Measurements from ENCODE around the gene ZFAND6.

GRCh38 chr15:80049046-80049445, 10.4 kb upstream of the ZFAND6 start:
- TF ChIP-seq POU2F2 (IDR thresholded peaks at IDR 0.05; ENCODE audit: low read depth, low read length) (no peak), POLR2A (IDR thresholded peaks at IDR 0.05; ENCODE audit: low read depth, low read length) (no peak), POLR2AphosphoS5 (IDR thresholded peaks at IDR 0.05; ENCODE audit: low read depth, low read length) (no peak), PAX5 (IDR thresholded peaks at IDR 0.05; ENCODE audit: insufficient read depth, low read length, severe bottlenecking) (no peak), TAF1 (IDR thresholded peaks at IDR 0.05; ENCODE audit: low read depth, low read length) (no peak)
